Neuronal stem cell (in vitro differentiated cells): ENCODE data around the gene HPS5.

Experiments
- DNase-seq: peaks from one replicate; pipeline ENCODE4 v3.0.0-alpha.2; 2013; ENCODE audit warnings: low spot score
- H2AFZ ChIP-seq: one replicate; pipeline ENCODE4 v1.6.1; 2013; ENCODE audit warnings: mild to moderate bottlenecking, low read length, inconsistent platforms
- H2AK5ac ChIP-seq: 2 replicates; pipeline ENCODE4 v1.6.1; 2013; ENCODE audit warnings: low read depth, mild to moderate bottlenecking, inconsistent platforms, low read length, moderate library complexity, mixed read lengths
- H2BK120ac ChIP-seq: 2 replicates; pipeline ENCODE4 v1.6.1; 2013; ENCODE audit warnings: low read depth, mild to moderate bottlenecking, inconsistent platforms, low read length, moderate library complexity, mixed read lengths
- H2BK12ac ChIP-seq: one replicate; pipeline ENCODE4 v1.6.1; 2013; ENCODE audit warnings: low read length, inconsistent platforms
- H2BK15ac ChIP-seq: 2 replicates; pipeline ENCODE4 v1.6.1; 2013; ENCODE audit warnings: mild to moderate bottlenecking, low read length, inconsistent platforms, mixed read lengths
- H2BK5ac ChIP-seq: one replicate; pipeline ENCODE4 v1.6.1; 2013; ENCODE audit warnings: inconsistent platforms, mild to moderate bottlenecking, low read length, moderate library complexity
- H3K14ac ChIP-seq: one replicate; pipeline ENCODE4 v1.6.1; 2013; ENCODE audit warnings: low read length, inconsistent platforms
- H3K18ac ChIP-seq: 2 replicates; pipeline ENCODE4 v1.6.1; 2013; ENCODE audit warnings: low read length, inconsistent platforms
- H3K23ac ChIP-seq: 2 replicates; pipeline ENCODE4 v1.6.1; 2013; ENCODE audit warnings: low read depth, mild to moderate bottlenecking, mixed read lengths, low read length, inconsistent platforms; ENCODE audit not compliant: poor library complexity
- H3K27ac ChIP-seq: replicated peaks from 3 replicates; pipeline ENCODE4 v1.5.1; 2013; ENCODE audit warnings: low read length, inconsistent platforms
- H3K27me3 ChIP-seq, 3 experiments: 2 replicates each; pipeline ENCODE4 v1.6.1; 2013; ENCODE audit warnings: low read length in 3 of 3, mild to moderate bottlenecking in 2 of 3, inconsistent platforms in 1 of 3, low read depth in 1 of 3, mixed read lengths in 1 of 3, moderate library complexity in 1 of 3; ENCODE audit not compliant: control insufficient read depth in 3 of 3, insufficient read depth in 3 of 3
- H3K36me3 ChIP-seq, 2 donors: replicated peaks in 1 of 2; 2 replicates each; pipeline ENCODE4 v1.6.1; 2013; ENCODE audit warnings: low read length in 2 of 2; ENCODE audit not compliant: control insufficient read depth in 2 of 2, insufficient read depth in 2 of 2
- H3K4ac ChIP-seq: 2 replicates; pipeline ENCODE4 v1.6.1; 2013; ENCODE audit warnings: inconsistent platforms, mild to moderate bottlenecking, low read length, moderate library complexity
- H3K4me1 ChIP-seq, 2 donors: 1 replicate in 1 of 2; 2 replicates in 1 of 2; pipeline ENCODE4 v1.6.1; 2013; ENCODE audit warnings: low read length in 2 of 2, low read depth in 1 of 2; ENCODE audit not compliant: control insufficient read depth in 2 of 2, insufficient read depth in 1 of 2
- H3K4me2 ChIP-seq: one replicate; pipeline ENCODE4 v1.6.1; 2013; ENCODE audit warnings: mild to moderate bottlenecking, low read length, inconsistent platforms; ENCODE audit not compliant: insufficient read depth, poor library complexity, severe bottlenecking
- H3K4me3 ChIP-seq, 2 donors: 2 replicates each; pipeline ENCODE4 v1.5.1; 2013; ENCODE audit warnings: low read length in 2 of 2, mild to moderate bottlenecking in 2 of 2, inconsistent platforms in 1 of 2, moderate library complexity in 1 of 2
- H3K79me1 ChIP-seq: one replicate; pipeline ENCODE4 v1.6.1; 2013; ENCODE audit warnings: low read depth, mild to moderate bottlenecking, inconsistent platforms, low read length, moderate library complexity
- H3K9ac ChIP-seq: one replicate; pipeline ENCODE4 v1.6.1; 2013; ENCODE audit warnings: mild to moderate bottlenecking, low read depth, low read length, inconsistent platforms; ENCODE audit not compliant: poor library complexity
- H3K9me3 ChIP-seq, 2 donors: replicated peaks in 1 of 2; 2 replicates each; pipeline versions ENCODE3 to v1.6.1; 2013; ENCODE audit warnings: low read length in 2 of 2, mild to moderate bottlenecking in 2 of 2, inconsistent platforms in 1 of 2, low read depth in 1 of 2, mixed read lengths in 1 of 2, moderate library complexity in 1 of 2; ENCODE audit not compliant: control insufficient read depth in 2 of 2, insufficient read depth in 1 of 2
- H4K8ac ChIP-seq: one replicate; pipeline ENCODE4 v1.6.1; 2013; ENCODE audit warnings: low read depth, mild to moderate bottlenecking, inconsistent platforms, low read length, moderate library complexity
- H4K91ac ChIP-seq: one replicate; pipeline ENCODE4 v1.6.1; 2013; ENCODE audit warnings: low read length, low read depth, mild to moderate bottlenecking, inconsistent platforms; ENCODE audit not compliant: poor library complexity
- WGBS, 2 donors: extraction: QIAGEN DNeasy Blood & Tissue Kit; methylation state at CpG; one replicate each; pipeline ENCODE4 v1.1.7; 2013; ENCODE audit warnings: missing lambda C conversion rate in 2 of 2, mixed read lengths in 1 of 2; ENCODE audit not compliant: insufficient read length in 2 of 2, insufficient replicate concordance in 1 of 2; ENCODE audit errors: extremely low coverage in 2 of 2; 5-methylcytosine and 5-hydroxymethylcytosine counted together

HPS5 gene

DNA sequence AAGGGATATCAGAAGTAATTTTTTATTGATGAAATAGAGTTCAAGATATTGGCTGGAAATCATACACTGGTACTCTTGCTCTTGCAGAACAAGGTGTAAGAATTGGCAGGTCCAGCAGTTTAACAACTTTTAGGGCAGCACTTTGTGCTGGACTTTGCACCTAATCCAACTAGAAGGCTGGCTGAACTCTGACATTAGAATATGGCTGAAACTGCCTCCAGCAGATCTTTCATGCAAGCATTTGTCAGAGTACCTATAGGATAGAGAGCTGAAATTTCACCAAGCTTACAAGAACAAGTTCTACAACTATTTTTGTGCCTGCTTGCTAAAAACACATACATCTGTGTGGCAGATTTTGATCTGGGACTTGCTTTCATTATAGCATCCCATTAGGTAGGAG, 17.2 kb downstream of the HPS5 start:
- H3K14ac ChIP-seq: no peak overlapping the region
- no peak overlapping the region for H3K9ac ChIP-seq
- H3K4ac ChIP-seq: no peak overlapping the region
- no peak overlapping the region for H3K4me3 ChIP-seq
- no peaks in the 10 kb centered on the region for H3K9me3 ChIP-seq
- no peak overlapping the region for H3K18ac ChIP-seq
- no peak overlapping the region for H4K8ac ChIP-seq
- no peak overlapping the region for H2BK120ac ChIP-seq
- H2BK5ac ChIP-seq: no peak overlapping the region
- H2BK15ac ChIP-seq: no peak overlapping the region
- H3K4me2 ChIP-seq: no peak overlapping the region
- no peak overlapping the region for H2AFZ ChIP-seq
- no peaks in the 10 kb centered on the region for H3K27me3 ChIP-seq
- H3K79me1 ChIP-seq: no peaks in the 10 kb centered on the region
- no peaks in the 10 kb centered on the region for H3K4me1 ChIP-seq
- no peak overlapping the region for H2AK5ac ChIP-seq
- no peak for DNase-seq
- no peak overlapping the region for H3K23ac ChIP-seq
- H2BK12ac ChIP-seq: no peak overlapping the region
- H3K36me3 ChIP-seq: peaks cover 6 to 90% of the 10 kb centered on the region in 2 donors
- no peak overlapping the region for H3K27ac ChIP-seq
- no peak overlapping the region for H4K91ac ChIP-seq

DNA sequence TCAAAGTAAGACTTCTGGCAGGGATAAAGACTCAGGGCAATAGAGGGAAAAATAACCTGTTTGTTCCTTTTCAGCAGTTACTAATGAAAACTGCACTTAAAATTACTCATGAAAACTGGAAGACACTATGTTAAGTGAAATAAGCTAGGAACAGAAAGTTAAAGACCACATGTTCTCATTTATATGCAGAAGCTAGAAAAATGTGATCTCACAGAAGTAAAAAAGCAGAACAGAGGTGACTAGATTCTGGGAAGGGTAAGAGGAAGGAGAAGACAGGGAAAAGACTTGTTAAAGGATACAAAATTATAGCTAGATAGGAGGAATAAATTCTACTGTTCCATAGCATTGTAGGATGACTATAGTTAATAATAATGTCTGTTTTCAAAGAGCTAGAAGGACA, 22.2 kb downstream of the HPS5 start:
- Histone ChIP-seq H3K4me3 (no peak overlapping the region), H3K18ac (no peak overlapping the region), H4K91ac (no peak overlapping the region), H2BK5ac (no peak overlapping the region), H3K4me2 (no peak overlapping the region), H3K36me3 (peaks cover 7 to 87% of the 10 kb centered on the region in 2 donors), H3K14ac (no peak overlapping the region), H3K4ac (no peak overlapping the region), H3K9ac (no peak overlapping the region), H3K27ac (no peak overlapping the region), H2BK120ac (no peak overlapping the region), H3K9me3 (no peaks in the 10 kb centered on the region), H2BK12ac (no peak overlapping the region), H3K79me1 (no peaks in the 10 kb centered on the region), H2AFZ (no peak overlapping the region), H2BK15ac (no peak overlapping the region), H3K23ac (no peak overlapping the region), H3K4me1 (no peaks in the 10 kb centered on the region), H2AK5ac (no peak overlapping the region), H4K8ac (no peak overlapping the region), H3K27me3 (no peaks in the 10 kb centered on the region)
- DNase-seq: no peak

DNA sequence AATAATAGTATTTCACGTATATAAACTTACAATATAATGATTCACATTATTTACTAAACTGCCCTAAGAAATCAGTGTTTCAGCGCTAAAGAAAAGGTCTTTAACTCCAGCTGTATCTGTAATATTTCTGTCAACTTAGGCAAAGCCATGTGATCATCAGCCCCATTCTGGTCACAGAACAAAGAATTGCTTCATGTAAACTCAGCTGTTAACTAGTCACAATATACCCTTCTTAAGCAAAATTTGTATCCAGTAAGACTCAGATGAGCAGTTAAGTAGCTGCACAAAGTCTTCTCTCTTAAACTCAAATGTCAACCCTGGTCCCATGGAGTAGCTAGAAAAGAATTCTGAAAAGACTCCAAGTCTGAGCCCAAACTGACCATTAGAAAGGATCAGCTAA, 26.6 kb downstream of the HPS5 start:
- H3K36me3 ChIP-seq: peaks cover 12 to 93% of the 10 kb centered on the region in 2 donors
- no peak overlapping the region for H4K91ac ChIP-seq
- no peak overlapping the region for H3K4me2 ChIP-seq
- H3K9me3 ChIP-seq: no peaks in the 10 kb centered on the region
- no peak overlapping the region for H3K4me3 ChIP-seq
- no peak overlapping the region for H3K4ac ChIP-seq
- H3K23ac ChIP-seq: no peak overlapping the region
- no peak overlapping the region for H2BK120ac ChIP-seq
- no peaks in the 10 kb centered on the region for H3K4me1 ChIP-seq
- no peak overlapping the region for H2BK15ac ChIP-seq
- no peak overlapping the region for H2BK12ac ChIP-seq
- no peaks in the 10 kb centered on the region for H3K79me1 ChIP-seq
- no peak overlapping the region for H2AK5ac ChIP-seq
- WGBS, 2 donors: no CpG with 5 or more reads among the region's 2 CpGs
- no peak overlapping the region for H2BK5ac ChIP-seq
- no peak for DNase-seq
- H3K9ac ChIP-seq: no peak overlapping the region
- H3K18ac ChIP-seq: no peak overlapping the region
- no peak overlapping the region for H3K14ac ChIP-seq
- H4K8ac ChIP-seq: no peak overlapping the region
- H2AFZ ChIP-seq: no peak overlapping the region
- no peak overlapping the region for H3K27ac ChIP-seq
- H3K27me3 ChIP-seq: no peaks in the 10 kb centered on the region

DNA sequence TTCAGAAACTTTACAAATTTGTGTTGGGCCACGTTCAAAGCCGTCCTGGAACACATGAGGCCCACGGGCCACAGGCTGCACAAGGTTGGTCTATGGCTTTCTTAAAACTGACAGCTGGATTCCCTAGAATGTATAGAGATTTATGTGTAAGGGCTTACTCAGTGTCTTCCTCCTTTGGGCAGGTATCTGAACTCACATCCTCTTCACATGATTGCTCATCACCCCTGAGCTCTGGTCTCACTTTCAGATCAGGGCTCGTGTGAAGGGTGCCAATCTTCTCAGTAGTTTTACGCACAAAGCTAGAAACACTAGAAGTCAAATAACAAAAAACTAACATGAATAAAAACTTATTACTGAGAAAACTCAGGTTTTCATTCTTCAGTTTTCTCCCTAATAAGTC, 27.1 kb downstream of the HPS5 start:
- WGBS, 2 donors: no CpG with 5 or more reads among the region's 5 CpGs

More for the DNA sequence above, 27.1 kb downstream of the HPS5 start:
- Histone ChIP-seq H2BK5ac (no peak overlapping the region), H3K9me3 (no peaks in the 10 kb centered on the region), H3K23ac (no peak overlapping the region), H2BK12ac (no peak overlapping the region), H3K4ac (no peak overlapping the region), H3K27ac (no peak overlapping the region), H3K27me3 (no peaks in the 10 kb centered on the region), H4K91ac (no peak overlapping the region), H4K8ac (no peak overlapping the region), H3K14ac (no peak overlapping the region), H3K4me2 (no peak overlapping the region), H3K18ac (no peak overlapping the region), H3K36me3 (peaks cover 15 to 93% of the 10 kb centered on the region in 2 donors), H2BK15ac (no peak overlapping the region), H3K4me3 (no peak overlapping the region), H2BK120ac (no peak overlapping the region), H2AK5ac (no peak overlapping the region), H3K9ac (no peak overlapping the region), H3K79me1 (no peaks in the 10 kb centered on the region), H2AFZ (no peak overlapping the region), H3K4me1 (no peaks in the 10 kb centered on the region)
- DNase-seq: no peak
